Measurements from ENCODE around the gene NUP93.
"Not testable (repeated sequence)": the region's sequence is repeated elsewhere in the genome, so short reads cannot be mapped to it uniquely, and the experiment has no call there.

NUP93 gene

DNA sequence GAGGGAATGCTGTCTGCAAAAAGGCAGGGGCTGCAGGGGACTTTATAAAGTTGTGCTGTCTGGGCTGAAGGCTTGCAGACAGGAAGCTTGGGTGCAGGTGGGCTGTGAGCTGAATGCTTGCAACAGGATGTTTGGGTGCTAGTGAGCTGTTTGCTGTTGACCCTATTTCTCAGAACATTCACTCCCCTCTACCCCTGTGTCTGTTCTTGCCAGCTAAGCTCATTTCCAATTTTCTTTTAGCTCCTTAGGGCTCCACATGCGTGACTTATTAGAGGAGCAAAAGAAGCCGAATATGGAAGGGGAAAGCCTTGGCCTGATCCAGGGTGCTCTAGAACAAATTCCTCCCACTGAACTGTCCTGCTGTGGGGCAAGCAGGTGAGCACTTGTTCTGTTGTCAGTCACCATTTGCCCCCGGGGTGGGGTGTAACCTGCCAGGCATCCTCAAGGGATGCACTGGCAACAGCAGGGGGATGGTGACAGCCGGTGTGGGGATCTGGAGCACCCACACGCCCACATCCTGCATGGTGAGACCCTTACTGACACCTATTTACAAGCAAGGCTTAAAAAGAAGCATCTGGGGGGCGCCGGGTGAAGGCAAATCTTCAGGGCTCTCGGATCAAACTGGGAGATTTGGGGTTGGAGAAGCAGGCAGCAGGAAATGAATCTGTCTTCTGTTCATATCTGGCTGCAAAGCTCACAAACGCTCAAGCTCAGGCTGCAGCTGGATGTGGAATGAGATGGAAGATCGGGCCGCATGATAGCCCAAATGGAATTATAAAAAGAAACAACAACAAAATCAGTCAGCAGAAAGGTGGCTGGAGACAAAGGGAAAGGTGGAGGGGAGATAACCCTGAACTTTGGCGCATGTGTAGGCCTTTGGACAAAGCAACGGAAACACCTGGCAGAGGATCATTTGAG, 21.1 kb upstream of the NUP93 start:
- DNase-seq, result peak in 1 of 10 donors; percentile 64
- intact Hi-C loops (cut with DNase I), result loop anchor here (10.0 kb wide), 2 partner anchors 374 to 994 kb away; no protein-coding TSS in a partner anchor

DNA sequence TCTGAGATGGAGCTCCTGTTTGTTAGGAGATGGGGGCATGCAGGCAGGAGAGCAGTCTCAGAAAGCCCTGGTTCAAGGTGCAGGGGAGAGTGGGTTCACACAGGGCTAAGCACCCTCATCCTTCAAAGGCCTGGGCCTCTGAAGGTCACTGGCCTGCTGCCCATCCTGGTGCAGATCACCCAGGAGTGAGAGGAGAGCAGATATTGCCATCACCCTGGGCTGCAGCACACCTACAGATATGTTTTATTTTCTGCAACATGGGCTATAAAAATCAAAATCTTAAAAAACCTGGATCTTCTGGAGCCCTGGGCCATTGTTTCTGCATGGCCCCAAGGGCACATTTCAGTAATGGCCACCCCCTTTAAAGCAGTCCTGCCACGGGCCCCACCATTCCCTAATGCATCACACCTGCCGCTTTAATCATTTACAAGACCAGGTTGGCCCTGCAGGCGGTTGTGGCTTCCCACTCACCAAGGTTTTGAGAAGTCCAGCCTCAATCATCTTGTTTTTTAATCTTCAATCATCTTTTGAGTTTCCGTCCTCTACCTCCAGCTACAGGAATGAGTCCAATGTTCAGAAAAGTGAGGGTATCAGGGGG, 20.4 kb upstream of the NUP93 start:
- peak in 1 of 10 donors; percentile 55 for DNase-seq
- intact Hi-C loops (cut with DNase I), result loop anchor here (10.0 kb wide), 2 partner anchors 375 to 995 kb away; no protein-coding TSS in a partner anchor

GRCh38 chr16:56710181-56710737, 19.7 kb upstream of the NUP93 start:
- intact Hi-C loops (cut with DNase I), result no loop called here

GRCh38 chr16:56711862-56712261, 18.1 kb upstream of the NUP93 start:
- intact Hi-C loops (cut with DNase I), result no loop called here
- no peak for DNase-seq

More at GRCh38 chr16:56710181-56710737, 19.7 kb upstream of the NUP93 start:
- no peak for DNase-seq

GRCh38 chr16:56713794-56714193, 16.1 kb upstream of the NUP93 start:
- DNase-seq, result no peak
- intact Hi-C loops (cut with DNase I), result no loop called here

DNA sequence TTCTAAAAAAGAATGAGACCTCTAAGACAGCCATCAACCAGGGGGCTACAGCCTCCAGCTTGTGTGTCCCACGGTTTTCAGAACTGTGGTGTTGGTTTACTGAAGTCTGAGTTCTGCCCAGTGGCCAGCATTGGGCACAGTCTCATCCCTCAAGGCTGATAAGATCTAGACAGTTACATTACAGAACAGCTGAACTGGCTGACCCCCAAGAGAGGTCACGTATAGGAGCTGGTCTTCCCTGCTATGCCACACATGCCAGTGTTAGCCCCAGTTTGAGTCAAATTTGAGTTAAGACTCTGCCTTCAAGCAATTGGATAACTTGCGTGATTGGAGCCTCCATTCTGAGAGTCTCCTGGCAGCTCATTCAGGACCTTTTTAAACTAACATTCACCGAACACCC, 14.8 kb upstream of the NUP93 start:
- DNase-seq, result no peak

DNA sequence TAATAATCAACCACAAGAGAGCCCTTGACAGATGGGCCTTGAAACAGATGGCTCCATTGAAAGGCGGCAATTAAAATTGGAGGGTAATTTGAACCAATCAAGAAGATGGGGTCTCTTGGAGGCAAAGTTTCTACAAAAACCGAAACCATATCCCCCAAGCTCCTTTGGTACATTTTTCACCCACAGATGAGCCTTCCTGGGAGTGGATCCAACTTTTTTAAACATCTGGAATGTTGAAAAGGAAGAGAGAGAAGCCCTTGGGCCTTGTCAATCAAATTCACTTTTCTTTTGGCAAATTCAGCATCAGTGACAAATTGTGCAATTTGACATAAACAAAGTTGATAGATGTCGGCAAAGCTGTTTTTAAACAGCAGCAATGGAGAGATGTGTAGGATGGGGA, 13.2 kb upstream of the NUP93 start:
- DNase-seq, result no peak
- intact Hi-C loops (cut with DNase I), result no loop called here

More for the DNA sequence above, 14.8 kb upstream of the NUP93 start:
- intact Hi-C loops (cut with DNase I), result no loop called here

GRCh38 chr16:56717532-56717931, 12.4 kb upstream of the NUP93 start:
- intact Hi-C loops (cut with DNase I); DNase-seq: not testable (repeated sequence)

GRCh38 chr16:56722200-56722842, 7.6 kb upstream of the NUP93 start:
- intact Hi-C loops (cut with DNase I), result no loop called here
- no peak for DNase-seq

GRCh38 chr16:56724191-56724590, 5.7 kb upstream of the NUP93 start:
- no peak for DNase-seq

DNA sequence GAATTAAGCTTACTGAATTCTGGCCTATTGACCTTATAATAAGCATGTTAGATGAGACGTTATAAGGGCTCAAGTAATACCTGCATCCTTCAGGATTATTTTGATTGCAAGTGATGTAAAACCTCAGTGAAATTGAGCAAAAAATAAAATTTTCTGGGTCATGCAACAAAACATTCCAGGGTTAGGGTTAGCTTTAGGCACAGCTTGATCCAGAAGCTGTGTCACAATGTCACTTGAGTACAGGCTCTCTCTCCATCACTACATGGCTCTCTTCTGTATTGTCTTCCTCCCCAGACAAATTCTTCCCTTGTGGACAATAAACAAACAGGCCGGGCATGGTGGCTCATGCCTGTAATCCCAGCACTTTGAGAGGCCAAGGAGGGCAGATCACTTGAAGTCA, 3.6 kb upstream of the NUP93 start:
- DNase-seq, result no peak
- intact Hi-C loops (cut with DNase I), result no loop called here

More at GRCh38 chr16:56724191-56724590, 5.7 kb upstream of the NUP93 start:
- intact Hi-C loops (cut with DNase I), result no loop called here

DNA sequence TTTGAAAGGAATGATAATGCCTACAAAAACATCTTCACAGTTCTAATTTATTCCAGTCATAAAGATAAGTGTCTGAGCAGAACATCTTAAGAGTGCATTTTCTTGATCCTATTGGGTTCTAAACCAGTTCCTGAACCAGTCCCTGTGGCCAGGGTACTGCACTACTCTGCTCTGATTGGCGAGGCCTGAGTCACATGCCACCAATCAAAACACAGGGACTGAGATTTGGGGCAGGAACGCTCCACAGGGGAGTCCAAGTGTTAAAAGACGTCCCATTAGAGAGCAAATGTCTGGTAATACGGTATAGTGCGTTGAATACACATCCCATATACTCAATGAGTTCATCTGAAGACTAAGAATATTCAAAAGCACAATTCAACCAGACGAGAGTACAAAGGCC, 3.0 kb upstream of the NUP93 start:
- intact Hi-C loops (cut with DNase I), result no loop called here
- no peak for DNase-seq

GRCh38 chr16:56728027-56728426, 1.9 kb upstream of the NUP93 start:
- intact Hi-C loops (cut with DNase I), result no loop called here
- DNase-seq, result no peak

- no peak for DNase-seq
- intact Hi-C loops (cut with DNase I), result no loop called here
Measured at GRCh38 chr16:56728980-56729734, 772 bp upstream of the NUP93 start.

DNA sequence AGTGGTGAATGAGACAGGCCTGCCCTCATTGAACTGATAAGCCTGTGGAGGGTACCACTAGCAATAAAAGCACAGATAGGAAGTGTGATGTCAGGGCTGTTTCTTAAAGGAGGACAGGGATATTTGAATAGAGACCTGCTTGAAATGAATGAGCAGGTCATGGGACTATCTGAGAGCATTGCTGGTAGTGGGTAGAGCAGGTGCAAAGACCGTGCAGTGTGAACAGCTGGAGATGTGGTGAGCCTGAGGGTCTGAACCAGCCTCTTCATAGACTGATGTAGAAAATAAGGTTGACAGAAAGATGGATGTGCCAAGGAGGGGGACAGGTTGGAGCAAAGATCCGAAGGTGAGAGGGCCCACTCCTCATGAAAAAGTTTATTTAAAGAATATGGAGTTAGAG, 2.4 kb downstream of the NUP93 start:
- intact Hi-C loops (cut with DNase I), result no loop called here
- no peak for DNase-seq

GRCh38 chr16:56732832-56733231, 2.9 kb downstream of the NUP93 start:
- intact Hi-C loops (cut with DNase I), result no loop called here
- DNase-seq, result no peak

- intact Hi-C loops (cut with DNase I), result no loop called here
- no peak for DNase-seq
Measured at GRCh38 chr16:56734429-56734828, 4.5 kb downstream of the NUP93 start.

DNA sequence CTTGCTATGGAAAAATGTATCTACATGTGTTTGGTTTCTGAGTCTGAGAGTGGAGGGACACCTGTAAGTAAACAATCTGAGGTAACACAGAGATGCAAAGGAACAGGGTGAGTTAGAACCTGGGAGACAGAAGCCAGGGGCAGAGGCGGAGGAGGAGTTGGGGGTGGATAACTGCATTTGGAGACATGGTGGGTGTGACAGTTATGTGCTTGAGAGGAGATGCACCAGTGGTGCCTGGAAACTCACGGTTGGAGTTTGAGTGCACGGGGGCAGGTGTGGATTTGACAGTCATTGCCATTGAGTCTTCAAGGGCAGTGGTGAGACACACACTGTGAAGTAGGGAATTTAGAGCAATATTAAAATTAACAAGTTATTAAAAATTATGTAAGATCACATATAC, 6.5 kb downstream of the NUP93 start:
- DNase-seq, result no peak
- intact Hi-C loops (cut with DNase I), result no loop called here

- DNase-seq, result no peak
- intact Hi-C loops (cut with DNase I), result no loop called here
Measured at GRCh38 chr16:56737539-56737938, 7.6 kb downstream of the NUP93 start.

GRCh38 chr16:56738221-56738620, 8.3 kb downstream of the NUP93 start:
- DNase-seq, result no peak
- intact Hi-C loops (cut with DNase I), result no loop called here
